Testis (tissue), 2 donors: ENCODE data around the gene BGN.

Experiments
- CTCF ChIP-seq, 3 experiments: fragments of 450-650 bp in 2 of 3; fragments of 200-600 bp in 1 of 3; sonication (generic) in 1 of 3; IDR thresholded peaks; one replicate each; pipeline ENCODE4 v1.5.1; 2016 to 2019; ENCODE audit warnings: antibody characterized with exemption in 3 of 3, mild to moderate bottlenecking in 2 of 3, moderate library complexity in 1 of 3
- POLR2A ChIP-seq: fragments of 450-650 bp; IDR thresholded peaks from one replicate; pipeline ENCODE4 v1.6.1; 2017; ENCODE audit warnings: antibody characterized with exemption, mild to moderate bottlenecking, moderate library complexity

- no peak for TF ChIP-seq CTCF (IDR thresholded peaks at IDR 0.05)
- no peak for TF ChIP-seq POLR2A
Observed at GRCh38 chrX:153517946-153518834, 23.4 kb downstream of the BGN start.
